ENCODE data around the gene TRAM2.

DNA sequence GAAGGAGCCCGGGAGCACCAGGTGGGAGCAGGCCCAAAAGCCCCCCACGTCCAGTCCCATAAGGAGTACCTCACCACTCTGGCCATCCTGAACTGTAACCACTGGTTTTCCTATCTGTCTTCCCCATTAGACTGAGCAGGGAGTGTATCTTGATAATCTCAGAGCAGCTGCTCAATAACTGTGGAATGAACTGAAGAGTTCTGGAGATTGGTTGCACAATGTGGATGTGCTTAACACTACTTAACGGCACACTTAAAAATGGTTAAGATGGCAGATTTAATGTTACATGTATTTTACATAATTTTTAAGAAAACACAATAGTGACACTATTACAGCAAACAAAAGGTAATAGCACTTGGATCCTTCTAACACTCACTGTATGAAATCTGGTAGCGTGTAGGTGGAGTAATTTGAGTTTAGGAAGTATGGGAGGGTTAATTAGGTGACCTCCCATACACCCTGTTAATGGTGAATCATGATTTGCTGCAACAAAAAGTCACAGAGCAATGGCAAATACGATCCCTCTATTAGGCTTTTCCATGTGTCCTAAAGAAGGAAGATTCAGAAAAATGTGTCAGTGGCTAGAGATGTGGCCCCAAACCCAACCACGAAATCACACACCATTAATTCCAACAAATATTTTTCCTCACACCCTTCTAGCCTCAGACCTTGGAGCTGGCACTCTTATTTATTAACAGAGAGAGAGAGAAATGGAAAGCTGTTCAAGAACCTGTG lies 18.4 kb downstream of the TRAM2 start:
- TF ChIP-seq CTCF (IDR thresholded peaks at IDR 0.05; ENCODE audit: low read length) (no peak), EZH2 (IDR thresholded peaks at IDR 0.05; ENCODE audit: borderline replicate concordance, low read length) (no peak)

All from OCI-LY1 (cell line).